Psoas muscle (tissue), 8 donors: ENCODE results near the gene COL6A1. TPM values are rescaled to one million over a fixed set of nuclear protein-coding genes. Genes with fewer than 3 reads are reported as not detected.
A peak's percentile ranks its signal among the peaks of the same experiment; 100 is the strongest.

Experiments used
- ATAC-seq, 4 donors: fragments of 200-7000 bp; cut with Tn5 transposase; one replicate each; pipeline ENCODE4 v1.9.1; 2020; ENCODE audit warnings: moderate library complexity in 3 of 4, mild to moderate bottlenecking in 2 of 4
- DNase-seq, 2 donors: peaks; one replicate each; pipeline ENCODE4 v3.0.0-alpha.2; 2020
- H3K27ac ChIP-seq: fragments of 200-600 bp; one replicate; pipeline ENCODE4 v1.8.0; 2022
- H3K27me3 ChIP-seq, 3 donors: fragments of 200-600 bp in 1 of 3; one replicate each; pipeline versions ENCODE4 v1.6.1 to v1.8.0; 2013 to 2022; ENCODE audit warnings: low read length in 2 of 3, mild to moderate bottlenecking in 2 of 3, moderate library complexity in 1 of 3; ENCODE audit not compliant: insufficient read depth in 3 of 3
- H3K36me3 ChIP-seq, 2 donors: fragments of 200-600 bp in 1 of 2; one replicate each; pipeline versions ENCODE4 v1.6.1 to v1.8.0; 2013 to 2022; ENCODE audit warnings: low read depth in 1 of 2, mild to moderate bottlenecking in 1 of 2, moderate library complexity in 1 of 2; ENCODE audit not compliant: insufficient read depth in 1 of 2
- H3K4me1 ChIP-seq: fragments of 200-600 bp; one replicate; pipeline ENCODE4 v1.8.0; 2022
- H3K4me3 ChIP-seq: fragments of 200-600 bp; one replicate; pipeline ENCODE4 v1.8.0; 2022; ENCODE audit warnings: mild to moderate bottlenecking
- H3K9me3 ChIP-seq: fragments of 200-600 bp; one replicate; pipeline ENCODE4 v1.8.0; 2022
- CTCF ChIP-seq: fragments of 200-600 bp; IDR thresholded peaks from one replicate; pipeline ENCODE4 v1.8.0; 2022; ENCODE audit warnings: antibody characterized with exemption
- WGBS, 3 donors: extraction: QIAGEN DNeasy Blood & Tissue Kit; methylation state at CpG; one replicate each; pipeline versions ENCODE4 v1.1.6 to v1.1.7; 2013; 5-methylcytosine and 5-hydroxymethylcytosine counted together
- intact Hi-C, 2 donors: fragments of 100-400 bp; cut with DNase I; formaldehyde crosslinking; loops; one replicate each; pipeline versions ENCODE4 v1.11.0 to v1.14.2; 2022
- polyA plus RNA-seq, 3 donors: library from polyadenylated mRNA; stranded (reverse); fragments of 200-250 nt; gene quantifications; one replicate each; pipeline ENCODE4 v1.2.3, GENCODE V29; 2013
- total RNA-seq, 4 donors: library from RNA; stranded (reverse); fragmentation: NEBNext Ultra II Directional in 2 of 4; extraction: Animal tissue kit (Norgen Biotek cat#: 25700) in 2 of 4; gene quantifications; one replicate each; pipeline versions ENCODE4 v1.2.1 to v1.2.4, GENCODE V29; 2021 to 2023
- donor health status: healthy with polysubstance abuse.
- donor health status: DM: no; HTN: no; CAD: no; lungs with moderate emphysema.
- donor health status: Bipolar disorder and iron deficiency.
- donor health status: healthy.
- donor health status: DM: yes; HTN: yes; CAD: no.
- donor health status: DM: no; HTN: no; CAD: no.
- donor health status: DM: no; HTN: no; CAD: no.
- donor health status: DM: yes; HTN: yes; CAD: no.

Gene COL6A1
- total and polyA plus RNA-seq, 7 donors = 29.4 to 83.0 (median 36.1) TPM

GRCh38 chr21:45976701-45977311 lies 4.8 kb upstream of the COL6A1 start:
- no peak overlapping the region for H3K27ac ChIP-seq
- no peaks in the 10 kb centered on the region for H3K36me3 ChIP-seq
- peaks cover 17% of the 10 kb centered on the region for H3K4me1 ChIP-seq
- intact Hi-C loops = no loop called here
- DNase-seq = no peak
- peaks cover 0 to 29% (median 10%) of the 10 kb centered on the region in 3 donors for H3K27me3 ChIP-seq
- no peaks in the 10 kb centered on the region for H3K9me3 ChIP-seq
- no peak for ATAC-seq
- no peak for TF ChIP-seq CTCF
- 74 to 83% (median 81%) methylated on average over 9 to 11 of the region's 11 CpGs for WGBS, 3 donors
- H3K4me3 ChIP-seq = no peak overlapping the region

- no peak for TF ChIP-seq CTCF
- H3K27me3 ChIP-seq = peaks cover 0 to 27% (median 10%) of the 10 kb centered on the region in 3 donors
- no peaks in the 10 kb centered on the region for H3K36me3 ChIP-seq
- WGBS, 3 donors = 49 to 72% (median 56%) methylated on average over 4 to 5 of the region's 5 CpGs
- intact Hi-C loops = no loop called here
- peaks cover 14% of the 10 kb centered on the region for H3K4me1 ChIP-seq
- DNase-seq (peak; percentile 37 to 52), ATAC-seq (no peak)
- H3K9me3 ChIP-seq = no peaks in the 10 kb centered on the region
- no peak overlapping the region for H3K4me3 ChIP-seq
- no peak overlapping the region for H3K27ac ChIP-seq
These were observed 4.2 kb upstream of the COL6A1 start for GRCh38 chr21:45977396-45977795.

- ATAC-seq = no peak
- intact Hi-C loops = no loop called here
- Histone ChIP-seq H3K4me3 (no peak overlapping the region), H3K36me3 (peaks cover 0 to 5% of the 10 kb centered on the region in 2 donors), H3K4me1 (peaks cover 9% of the 10 kb centered on the region), H3K9me3 (no peaks in the 10 kb centered on the region), H3K27ac (no peak overlapping the region), H3K27me3 (peaks cover 0 to 11% (median 6%) of the 10 kb centered on the region in 3 donors)
- WGBS, 3 donors = 83 to 87% (median 84%) methylated on average over 19 to 20 of the region's 20 CpGs
- peak; percentile 31 to 49 for DNase-seq
- no peak for TF ChIP-seq CTCF
These were observed 2.4 kb upstream of the COL6A1 start for GRCh38 chr21:45979141-45979631.

GRCh38 chr21:45979651-45980050 lies 1.9 kb upstream of the COL6A1 start:
- Histone ChIP-seq H3K4me3 (no peak overlapping the region), H3K4me1 (peaks cover 5% of the 10 kb centered on the region), H3K9me3 (no peaks in the 10 kb centered on the region), H3K36me3 (peaks cover 0 to 10% of the 10 kb centered on the region in 2 donors), H3K27me3 (peaks cover 0 to 7% (median 5%) of the 10 kb centered on the region in 3 donors), H3K27ac (no peak overlapping the region)
- ATAC-seq = no peak
- DNase-seq = no peak
- WGBS, 3 donors = 83 to 89% (median 88%) methylated on average over 7 of the region's 7 CpGs
- TF ChIP-seq CTCF = no peak
- intact Hi-C loops = loop anchor here in 1 of 2 donors (10.0 kb wide), 1 partner anchor 1645 kb away; the partner anchor contains the start of gene CFAP410
